ENCODE results near the gene NCR2. TPM values are rescaled to one million over a fixed set of nuclear protein-coding genes. Genes with fewer than 3 reads are reported as not detected.

Gene NCR2
- total RNA-seq, 2 donors from 2014 or later, result not detected

GRCh38 chr6:41399424-41399823 is 64.0 kb downstream of the NCR2 start:
- Histone ChIP-seq H3K27ac (no peak overlapping the region), H3K4me1 (no peaks in the 10 kb centered on the region), H3K4me3 (no peak overlapping the region), H3K27me3 (no peaks in the 10 kb centered on the region), H3K9me3 (peaks cover 0 to 9% of the 10 kb centered on the region in 2 donors), H3K36me3 (no peaks in the 10 kb centered on the region)
- no peak for DNase-seq (ENCODE audit: low spot score)
- TF ChIP-seq CTCF (IDR thresholded peaks at IDR 0.05), result no peak

Other genes with a start within 250 kb of the NCR2 start
- gene TREML1, start 181.3 kb upstream of the NCR2 start, total RNA-seq, result not detected
- gene TREM2, start 172.5 kb upstream of the NCR2 start, total RNA-seq, result 1 to 10 TPM; 1.6 to 7.0 TPM
- gene TREML2, start 134.5 kb upstream of the NCR2 start, total RNA-seq, result under 1 TPM in 1 of 2 donors, not detected in 1; 0.12 TPM
- gene TREML4, start 107.3 kb upstream of the NCR2 start, total RNA-seq, result not detected
- gene TREM1, start 48.9 kb upstream of the NCR2 start, total RNA-seq, result 1 to 10 TPM in 1 of 2 donors, not detected in 1; 2.9 TPM
- 10 to 100 TPM in 1 of 2 donors, 1 to 10 TPM in 1; 9.3 to 20.2 TPM for gene FOXP4, start 210.8 kb downstream of the NCR2 start, total RNA-seq